Myocyte (in vitro differentiated cells): ENCODE measurements around the gene EZH1. TPM values are rescaled to one million over a fixed set of nuclear protein-coding genes. Genes with fewer than 3 reads are reported as not detected.
A peak's percentile ranks its signal among the peaks of the same experiment; 100 is the strongest.
"Not testable (repeated sequence)": the region's sequence is repeated elsewhere in the genome, so short reads cannot be mapped to it uniquely, and the experiment has no call there.

Source experiments
- DNase-seq: peaks from one replicate; pipeline ENCODE4 v3.0.0-alpha.2; 2012; ENCODE audit warnings: low read depth
- total RNA-seq: library from RNA; depleted of rRNA; stranded (reverse); fragments of >200 nt; gene quantifications from 2 replicates; pipeline ENCODE4 v1.2.3, GENCODE V29; 2014

The EZH1 gene
- total RNA-seq, 1 donor from 2014 or later: 24.6 TPM

DNA sequence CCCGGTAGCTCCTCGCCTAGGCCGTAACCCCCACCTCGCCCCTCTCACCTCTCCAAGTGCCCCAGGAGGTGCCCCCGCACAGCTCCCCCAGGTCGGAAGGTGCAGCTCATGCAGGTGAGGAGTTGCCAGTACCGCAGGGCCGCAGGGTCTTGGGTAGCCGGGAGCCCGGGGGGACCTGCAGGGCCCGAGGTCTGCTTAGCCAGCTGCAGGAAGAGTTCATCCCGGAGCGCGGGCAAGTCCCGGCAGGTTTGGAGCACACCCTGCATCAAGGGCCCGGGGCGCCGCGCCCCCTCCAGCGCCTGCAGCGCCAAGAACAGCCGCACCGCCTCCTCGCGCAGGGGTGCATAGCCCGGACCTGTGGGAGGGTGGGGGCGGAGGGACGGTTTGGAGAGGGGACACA lies 72.8 kb downstream of the EZH1 start:
- no peak for DNase-seq

DNA sequence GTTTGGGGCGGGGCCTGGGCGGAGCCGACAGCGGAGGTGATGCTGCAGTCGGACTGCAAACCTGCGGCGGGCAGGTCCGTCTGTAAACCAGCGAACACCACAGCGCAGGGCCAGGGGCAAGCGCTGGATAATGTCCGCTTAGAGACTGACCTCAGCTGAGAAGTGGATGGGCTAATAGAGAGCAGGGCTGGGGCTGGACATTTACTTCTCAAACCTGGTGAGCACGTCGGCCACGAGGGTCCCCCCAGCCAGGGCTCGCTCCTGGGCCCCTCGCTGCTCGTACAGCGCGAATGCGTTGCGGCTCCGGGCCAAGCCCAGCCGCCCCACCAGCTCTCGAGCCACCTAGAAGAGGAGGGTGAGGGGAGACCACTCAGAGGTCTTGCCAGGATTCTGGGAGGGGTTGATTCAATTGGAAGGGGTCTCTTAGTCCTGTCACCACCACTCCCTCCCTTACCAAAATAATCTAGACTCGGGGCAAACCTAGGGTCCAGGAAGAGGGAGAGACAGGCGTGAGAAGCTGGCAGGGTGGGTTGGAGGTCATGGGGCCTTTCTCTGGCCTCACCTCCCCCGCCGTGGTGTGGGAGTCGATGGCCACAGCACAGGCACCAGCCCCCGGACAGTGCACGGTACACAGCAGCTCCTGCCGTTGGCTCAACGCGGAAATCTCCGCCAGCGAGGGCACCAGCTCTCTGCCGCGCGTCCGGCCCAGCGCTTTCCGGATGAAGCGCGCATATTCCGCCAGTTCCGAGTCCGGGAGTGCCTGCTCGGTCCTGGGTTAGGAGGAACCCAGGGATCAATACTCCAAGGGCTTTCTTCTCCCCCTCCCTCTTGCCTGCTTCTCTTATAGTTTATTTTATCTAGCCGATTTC lies 73.8 kb downstream of the EZH1 start:
- DNase-seq: no peak

DNA sequence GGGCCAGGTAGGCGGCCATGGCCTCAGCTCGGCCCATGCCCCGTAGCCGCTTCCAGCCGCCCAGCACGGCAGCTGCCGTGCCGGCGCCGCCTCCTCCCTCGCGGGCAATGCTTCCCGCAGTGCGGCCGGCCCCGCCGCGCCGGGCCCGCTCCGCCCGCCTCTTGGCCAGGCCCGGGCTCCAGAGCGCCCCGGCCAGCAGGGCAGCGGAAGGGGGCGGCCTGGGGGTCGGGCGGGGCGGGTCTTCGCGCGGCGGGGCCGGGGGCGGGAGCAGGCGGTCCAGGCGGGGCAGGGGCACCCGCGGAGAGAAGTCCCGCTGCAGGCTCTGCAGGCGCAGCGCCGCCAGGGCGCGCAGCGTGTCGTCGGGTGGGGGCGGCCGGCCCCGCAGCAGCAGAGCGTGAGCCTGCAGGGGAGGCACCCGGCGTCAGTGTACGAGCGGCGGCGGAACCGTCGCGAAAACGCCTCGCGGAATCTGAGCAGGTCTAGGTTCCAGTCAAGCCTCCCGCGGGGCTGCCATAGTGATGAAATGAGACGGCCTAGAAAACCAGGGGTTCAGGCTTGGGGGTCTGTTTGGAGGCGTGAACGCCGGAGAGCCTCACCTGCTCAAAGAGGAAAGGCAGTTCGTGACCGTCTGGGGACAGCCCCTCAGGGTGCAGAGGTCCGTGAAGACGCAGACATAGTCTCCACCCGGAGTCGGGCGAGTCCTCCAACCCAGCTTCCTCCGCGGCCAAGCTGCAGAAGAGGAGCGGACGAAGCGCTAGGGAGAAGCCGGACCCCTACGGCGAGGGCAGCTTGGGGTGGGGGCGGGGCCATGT lies 74.7 kb downstream of the EZH1 start:
- no peak for DNase-seq

DNA sequence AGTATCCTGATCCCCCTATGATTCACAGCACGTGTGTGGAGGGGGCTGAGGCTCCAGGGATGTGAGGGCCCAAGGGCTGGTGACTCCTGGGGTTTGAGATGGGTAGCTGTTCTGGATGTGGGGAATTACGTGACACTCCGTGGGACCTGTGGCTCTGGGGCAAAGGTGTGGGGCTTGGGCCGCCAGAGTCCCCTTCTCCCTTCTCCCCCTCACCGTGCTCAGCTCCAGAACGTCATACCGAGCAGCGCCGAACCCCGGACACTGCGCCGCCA lies 75.2 kb downstream of the EZH1 start:
- DNase-seq: no peak

DNA sequence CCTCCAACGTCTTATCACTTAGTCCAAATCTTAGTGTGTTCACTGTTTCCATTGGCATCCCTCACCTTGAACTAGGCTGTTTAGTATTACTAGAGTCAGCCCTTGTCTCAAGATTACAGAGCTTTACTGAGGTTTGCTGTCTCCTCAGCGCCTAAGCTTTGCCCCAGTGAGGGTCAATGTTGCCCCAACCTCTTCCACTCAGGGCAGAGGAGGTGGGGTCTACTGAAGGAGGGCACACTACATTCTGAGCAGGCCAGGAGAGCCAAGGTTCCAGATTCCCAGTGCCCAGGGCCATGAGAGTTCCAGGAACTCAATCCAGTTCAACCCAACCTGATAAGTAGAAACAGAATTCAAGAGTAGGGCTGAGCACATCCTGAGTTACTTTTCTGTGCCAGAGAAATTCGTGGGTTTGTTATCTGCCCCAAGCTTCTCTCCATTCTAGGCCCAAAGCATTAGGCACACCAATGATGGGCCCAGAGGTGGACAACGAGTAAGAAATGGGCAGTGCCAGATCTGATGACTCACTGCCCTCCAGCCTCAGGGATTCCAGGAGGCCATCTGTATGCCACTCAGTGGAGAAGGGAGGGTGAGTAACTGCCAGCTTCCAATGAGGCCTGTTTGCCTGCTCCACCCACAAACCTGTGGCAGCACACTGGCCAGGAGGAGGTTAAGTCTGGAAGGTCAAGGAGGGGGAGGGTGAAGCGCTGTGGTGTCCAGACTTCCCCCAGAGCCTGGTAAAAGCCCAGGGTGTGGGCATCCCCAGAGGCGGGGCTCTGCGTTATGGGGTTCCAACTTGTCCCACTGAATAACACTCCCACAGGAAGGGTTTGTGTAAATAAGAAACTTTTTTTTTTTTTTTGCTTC lies 77.5 kb downstream of the EZH1 start:
- peak; percentile 96 for DNase-seq

DNA sequence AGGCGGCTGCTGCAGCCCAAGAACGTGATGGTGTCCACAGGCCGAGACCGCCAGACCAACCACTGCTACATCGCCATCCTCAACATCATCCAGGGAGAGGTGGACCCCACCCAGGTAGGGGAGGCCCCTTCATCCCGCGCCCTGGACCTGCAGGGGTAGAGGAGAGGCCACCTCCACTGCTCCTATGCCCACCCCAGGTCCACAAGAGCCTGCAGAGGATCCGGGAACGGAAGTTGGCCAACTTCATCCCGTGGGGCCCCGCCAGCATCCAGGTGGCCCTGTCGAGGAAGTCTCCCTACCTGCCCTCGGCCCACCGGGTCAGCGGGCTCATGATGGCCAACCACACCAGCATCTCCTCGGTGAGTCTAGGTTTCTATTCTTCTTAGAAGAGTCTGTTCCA lies 78.7 kb downstream of the EZH1 start:
- not testable (repeated sequence) for DNase-seq

DNA sequence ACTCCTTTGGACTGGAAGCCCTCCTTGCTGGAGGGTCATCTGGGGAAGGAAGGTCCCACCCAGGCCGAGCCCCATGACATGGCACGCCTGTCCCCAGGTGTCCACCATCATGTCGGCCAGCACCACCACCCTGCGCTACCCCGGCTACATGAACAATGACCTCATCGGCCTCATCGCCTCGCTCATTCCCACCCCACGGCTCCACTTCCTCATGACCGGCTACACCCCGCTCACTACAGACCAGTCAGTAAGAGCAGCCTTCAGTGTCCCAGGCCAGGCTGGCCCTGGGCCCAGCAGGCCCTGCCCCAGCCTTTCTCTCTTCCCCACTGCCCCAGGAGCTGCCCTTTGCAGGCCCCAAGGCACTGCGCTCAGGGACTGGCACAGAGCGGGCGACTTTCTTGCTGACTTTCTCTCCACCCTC lies 79.2 kb downstream of the EZH1 start:
- no peak for DNase-seq

DNA sequence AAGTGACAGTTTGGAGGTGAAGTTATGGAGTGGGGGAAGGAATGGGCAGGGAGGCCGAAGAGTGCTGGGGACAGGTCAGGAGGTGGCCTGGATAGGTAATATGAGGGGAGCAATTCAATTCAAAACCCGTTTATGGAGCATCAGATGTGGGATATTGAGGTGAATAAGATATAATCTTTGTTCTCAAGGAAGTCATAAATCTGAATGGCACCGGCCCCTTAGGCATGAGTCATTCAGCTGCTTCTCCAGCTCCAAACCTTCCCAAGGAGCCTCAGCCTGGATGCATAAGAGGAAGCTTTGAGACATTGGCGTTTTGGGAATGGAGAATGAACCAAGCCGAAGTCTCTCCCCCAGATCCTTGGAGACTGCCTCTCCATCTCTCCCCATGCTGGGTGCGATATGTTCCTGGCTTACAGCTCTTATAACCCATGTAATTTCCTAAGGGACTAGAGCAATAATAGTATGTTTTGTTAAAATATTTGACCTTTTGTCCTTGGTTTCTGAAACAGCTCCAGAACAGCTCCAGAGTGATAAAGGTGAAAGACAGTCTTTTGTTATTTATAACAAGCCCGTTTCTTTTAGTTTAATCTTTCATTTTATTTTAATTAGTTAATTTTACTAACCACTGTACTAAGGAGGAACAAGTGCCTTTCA lies 84.0 kb downstream of the EZH1 start:
- DNase-seq: peak; percentile 43

DNA sequence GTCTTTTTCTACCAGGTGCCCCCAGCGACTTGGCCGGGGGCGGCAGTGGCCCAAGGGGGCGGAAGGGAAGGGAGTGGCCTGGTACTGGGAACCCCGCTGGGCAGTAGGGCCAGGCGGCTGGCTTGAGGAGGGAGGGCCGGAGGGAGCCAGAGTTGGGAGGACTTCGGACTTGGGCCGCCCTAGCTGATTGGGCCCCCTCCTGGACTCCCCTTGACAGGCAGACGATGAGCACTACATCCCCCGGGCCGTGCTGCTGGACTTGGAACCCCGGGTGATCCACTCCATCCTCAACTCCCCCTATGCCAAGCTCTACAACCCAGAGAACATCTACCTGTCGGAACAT lies 84.9 kb downstream of the EZH1 start:
- not testable (repeated sequence) for DNase-seq

DNA sequence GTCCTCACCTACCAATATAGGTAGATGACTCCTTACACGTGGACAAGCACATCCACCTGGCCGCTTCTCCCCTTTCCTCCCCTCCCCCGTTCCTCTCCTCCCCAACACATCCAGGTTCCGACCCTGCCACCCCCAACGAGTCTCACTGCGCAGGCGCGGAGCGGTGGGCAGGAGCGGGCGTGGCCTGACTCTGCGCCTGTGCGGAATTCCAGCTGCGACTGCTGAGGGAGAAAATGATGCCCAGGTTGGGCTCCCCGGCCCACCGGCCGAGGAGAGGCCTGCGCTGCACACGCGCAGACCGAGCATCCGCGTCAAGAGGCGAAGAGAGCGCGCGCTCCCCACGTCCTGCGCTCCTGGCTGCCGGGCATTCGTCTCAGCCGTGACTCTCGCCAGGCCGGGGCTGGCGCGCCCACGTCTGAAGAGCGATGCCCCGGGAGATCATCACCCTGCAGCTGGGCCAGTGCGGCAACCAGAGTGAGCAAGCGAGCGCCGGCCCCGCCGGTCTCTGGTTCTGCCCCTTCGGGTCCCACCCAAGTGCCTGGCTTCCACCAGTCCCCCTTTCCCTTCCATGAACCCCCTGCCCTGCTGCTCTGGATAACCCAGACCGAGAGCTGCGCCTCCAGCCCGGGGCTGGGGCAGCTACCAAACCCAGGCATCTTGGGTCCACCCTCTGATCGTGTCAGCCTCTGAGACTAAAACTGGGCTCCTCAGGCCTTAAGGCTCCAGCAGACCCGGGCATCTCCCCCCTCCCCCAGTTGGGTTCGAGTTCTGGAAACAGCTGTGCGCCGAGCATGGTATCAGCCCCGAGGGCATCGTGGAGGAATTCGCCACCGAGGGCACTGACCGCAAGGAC lies 85.5 kb downstream of the EZH1 start, which contains the start of gene TUBG2:
TUBG2 (plus strand) TSS at position 206 of the 853 bp plus-strand sequence; CDS start at position 426, 220 bp downstream.
- DNase-seq: peak; percentile 92

DNA sequence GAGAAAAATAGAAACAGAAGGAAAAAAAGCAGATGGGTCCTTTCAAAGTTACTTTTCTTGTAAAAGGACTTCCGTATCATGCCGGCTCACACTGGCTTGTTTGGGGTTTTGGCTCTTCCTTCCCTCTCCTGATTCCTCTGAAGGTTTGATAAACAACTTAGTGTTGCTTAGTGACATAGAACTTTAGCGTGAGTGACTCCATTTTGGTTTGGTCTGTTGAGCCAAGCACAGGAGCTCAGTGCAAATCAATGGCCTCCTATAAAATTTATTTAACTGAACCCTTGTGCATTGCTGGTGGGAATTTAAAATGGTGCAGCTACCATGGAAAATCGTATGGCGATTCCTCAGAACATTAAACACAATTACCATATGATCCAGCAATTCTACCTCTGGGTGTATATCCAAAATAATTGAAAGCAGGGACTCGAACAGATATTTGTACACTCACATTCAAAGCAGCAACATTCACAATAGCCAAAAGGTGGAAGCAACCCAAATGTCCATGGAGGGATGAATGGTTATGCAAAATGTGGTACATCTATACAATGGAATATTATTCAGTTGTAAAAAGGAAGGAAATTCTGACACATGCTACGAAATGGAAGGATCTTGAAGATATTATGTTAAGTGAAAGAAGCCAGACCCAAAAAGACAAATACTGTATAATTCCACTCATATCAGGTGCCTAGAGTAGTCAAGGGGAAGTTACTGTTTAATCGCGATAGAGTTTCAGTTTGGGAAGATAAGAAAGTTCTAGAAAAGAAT lies 86.8 kb downstream of the EZH1 start:
- DNase-seq: no peak

DNA sequence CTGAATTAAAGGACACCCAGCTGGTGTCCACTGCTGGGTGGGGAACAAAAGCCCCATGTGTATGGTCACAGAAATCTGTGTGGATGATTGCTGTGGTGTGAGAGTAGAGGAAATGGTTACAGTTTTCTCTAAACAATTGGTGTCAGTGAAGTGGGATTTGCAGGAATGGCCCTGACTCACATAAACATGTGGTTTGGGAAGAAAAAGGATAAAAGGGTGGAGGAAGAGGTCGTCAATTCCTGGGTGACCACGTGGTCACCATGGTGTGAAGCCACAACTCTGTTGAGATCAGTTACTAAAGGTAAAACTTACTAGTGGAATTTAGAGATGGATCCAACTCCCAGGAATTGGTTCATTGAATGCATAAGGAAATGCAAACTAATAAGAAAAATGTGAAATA lies 89.3 kb downstream of the EZH1 start:
- no peak for DNase-seq

DNA sequence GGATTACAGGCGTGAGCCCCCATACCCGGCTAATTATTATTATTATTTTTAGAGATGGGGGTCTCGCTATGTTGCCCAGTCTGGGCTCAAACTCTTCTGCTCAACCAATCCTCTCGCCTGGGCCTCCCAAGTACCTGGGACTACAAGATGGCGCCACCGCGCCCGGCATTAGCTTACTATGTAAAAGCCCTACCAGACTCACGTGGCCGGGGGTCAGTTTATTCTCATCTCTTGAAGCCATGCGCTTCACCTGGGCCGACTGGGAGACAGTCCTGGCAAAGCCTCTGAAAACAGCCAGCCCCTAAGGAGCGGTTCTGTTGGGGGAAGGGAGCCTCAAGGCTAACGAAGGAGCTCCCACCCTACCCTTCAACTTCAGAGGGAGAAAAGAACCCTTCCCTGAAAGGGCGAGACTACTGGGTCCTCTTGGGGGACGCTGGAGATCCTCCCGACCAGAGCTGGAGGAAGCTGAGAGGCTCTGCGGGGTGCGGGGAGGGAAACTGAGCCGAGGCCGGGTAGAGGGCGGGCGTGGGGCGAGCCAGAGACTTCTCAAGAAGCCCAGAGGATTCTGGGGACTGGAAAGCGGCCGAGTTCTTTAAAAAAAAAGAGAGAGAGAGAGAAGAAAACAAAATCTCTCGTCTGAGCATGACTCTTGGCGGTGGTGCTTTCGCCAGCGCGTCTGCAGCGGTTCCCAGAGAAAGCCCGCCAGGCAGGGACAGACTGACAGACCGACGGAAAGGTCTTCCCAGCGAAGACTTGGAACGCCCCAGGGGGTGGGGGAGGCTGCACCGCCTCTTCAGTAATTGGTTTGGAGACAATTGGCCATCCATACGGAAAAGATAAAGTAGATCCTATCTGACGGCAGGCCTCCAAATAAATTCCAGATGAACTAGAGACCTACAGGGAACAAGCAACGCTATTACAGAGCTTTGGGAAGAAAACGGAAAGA lies 91.4 kb downstream of the EZH1 start:
- DNase-seq: no peak

DNA sequence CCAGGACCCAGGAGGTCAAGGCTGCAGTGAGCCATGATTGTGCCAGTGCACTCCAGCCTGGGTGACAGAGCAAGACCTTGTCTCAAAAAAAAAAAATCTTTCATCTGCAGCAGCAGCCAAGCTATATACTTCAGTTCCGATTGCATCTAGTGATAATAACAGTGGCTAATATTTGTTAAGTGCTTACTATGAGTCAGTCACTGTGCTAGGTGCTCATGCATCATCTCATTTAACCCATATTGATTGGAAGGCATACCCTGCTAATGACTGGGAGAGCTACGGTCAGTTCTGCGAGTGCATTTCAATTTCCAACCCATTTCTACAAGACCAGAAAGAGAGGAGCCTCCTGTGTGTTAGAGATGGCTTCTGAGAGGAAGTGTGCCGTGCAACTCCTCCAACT lies 93.4 kb downstream of the EZH1 start:
- no peak for DNase-seq
